OCI-LY7 (cell line): Measurements from ENCODE around the gene VIPR2.

Source experiments
- CTCF ChIP-seq: fragments of 200-600 bp; sonication (generic); conservative IDR thresholded peaks from 2 replicates; pipeline ENCODE4 v1.5.1; 2014; ENCODE audit warnings: mild to moderate bottlenecking, antibody characterized with exemption, low read length, moderate library complexity, mixed read lengths
- EZH2phosphoT487 ChIP-seq: fragments of 200-600 bp; sonication (generic); IDR thresholded peaks from 2 replicates; pipeline ENCODE4 v1.6.1; 2018; ENCODE audit warnings: low read depth, borderline replicate concordance, mild to moderate bottlenecking, mixed run types, antibody characterized with exemption, low read length, moderate library complexity, mixed read lengths

- TF ChIP-seq CTCF = no peak
- TF ChIP-seq EZH2phosphoT487 = no peak
Observed at GRCh38 chr7:158988996-158989395, 155.7 kb downstream of the VIPR2 start.
